NCI-H2227 (cell line): ENCODE results near the gene RTKN2.
"Not testable (repeated sequence)": the region's sequence is repeated elsewhere in the genome, so short reads cannot be mapped to it uniquely, and the experiment has no call there.

Experiments
- DNase-seq: peaks from one replicate; lab custom pipeline; 2025; ENCODE audit not compliant: unreplicated experiment; lab: John Stamatoyannopoulos, UW

RTKN2 gene

GRCh38 chr10:62259998-62260397, 8.6 kb downstream of the RTKN2 start:
- no peak for DNase-seq

DNA sequence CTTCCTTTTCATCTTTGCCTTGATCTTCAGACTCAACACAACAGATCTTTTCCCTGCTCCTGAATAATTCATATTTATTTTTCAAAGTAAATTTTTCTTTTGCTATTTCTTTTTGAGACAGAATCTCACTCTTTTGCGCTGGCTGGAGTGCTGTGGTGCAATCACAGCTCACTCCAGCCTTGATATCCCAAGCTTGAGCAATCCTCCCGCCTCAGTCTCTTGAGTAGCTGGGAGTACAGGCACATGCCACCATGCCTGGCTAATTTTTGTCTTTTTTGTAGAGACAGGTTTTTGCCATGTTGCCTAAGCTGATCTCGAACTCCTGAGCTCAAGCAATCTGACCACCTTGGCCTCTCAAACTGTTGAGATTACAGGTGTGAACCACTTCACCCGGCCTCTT, 9.2 kb downstream of the RTKN2 start:
- no peak for DNase-seq

GRCh38 chr10:62258926-62259325, 9.7 kb downstream of the RTKN2 start:
- no peak for DNase-seq

DNA sequence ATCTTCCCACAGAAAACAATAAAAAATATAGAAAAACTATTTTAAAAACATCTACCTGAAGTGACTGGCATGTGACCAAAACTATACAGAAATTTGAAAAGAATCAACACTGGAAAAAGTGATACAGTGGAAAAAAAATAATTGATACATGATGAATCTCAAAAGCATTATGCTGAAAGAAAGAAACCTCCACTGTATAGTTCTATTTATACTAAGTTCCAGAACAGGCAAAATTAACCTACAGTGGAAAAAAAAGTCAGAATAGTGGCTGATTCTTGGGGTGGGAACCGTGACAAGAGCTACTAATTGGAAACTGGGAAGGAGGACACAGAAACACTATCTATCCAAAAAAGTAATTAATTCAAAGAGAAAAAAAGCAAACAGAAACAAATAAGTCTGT, 14.9 kb downstream of the RTKN2 start:
- DNase-seq: no peak

- no peak for DNase-seq
These were observed 16.6 kb downstream of the RTKN2 start for GRCh38 chr10:62252051-62252450.

DNA sequence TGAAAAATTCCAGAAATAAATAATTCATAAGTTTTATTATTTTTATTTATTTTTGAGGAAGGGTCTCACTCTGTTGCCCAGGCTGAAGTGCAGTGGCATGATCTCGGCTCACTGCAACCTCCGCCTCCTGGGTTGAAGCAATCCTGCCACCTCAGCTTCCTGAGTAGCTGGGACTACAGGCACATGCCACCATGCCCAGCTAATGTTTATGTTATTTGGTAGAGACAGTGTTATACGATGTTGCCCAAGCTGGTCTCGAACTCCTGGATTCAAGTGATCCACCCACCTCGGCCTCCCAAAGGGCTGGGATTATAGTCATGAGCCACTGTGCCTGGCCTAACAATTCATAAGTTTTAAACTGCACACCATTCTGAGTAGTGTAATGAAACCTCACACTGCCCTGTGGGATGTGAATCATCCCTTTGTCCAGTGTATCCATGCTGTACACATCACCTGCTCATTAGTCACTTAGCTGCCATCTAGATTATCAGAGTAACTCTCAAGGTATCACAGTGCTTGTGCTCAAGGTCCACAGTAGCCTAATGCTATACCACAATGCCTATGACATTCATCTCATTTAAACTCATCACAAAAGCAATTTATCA, 17.9 kb downstream of the RTKN2 start:
- no peak for DNase-seq

GRCh38 chr10:62249957-62250356, 18.7 kb downstream of the RTKN2 start:
- DNase-seq: no peak

GRCh38 chr10:62248465-62248864, 20.2 kb downstream of the RTKN2 start:
- no peak for DNase-seq

DNA sequence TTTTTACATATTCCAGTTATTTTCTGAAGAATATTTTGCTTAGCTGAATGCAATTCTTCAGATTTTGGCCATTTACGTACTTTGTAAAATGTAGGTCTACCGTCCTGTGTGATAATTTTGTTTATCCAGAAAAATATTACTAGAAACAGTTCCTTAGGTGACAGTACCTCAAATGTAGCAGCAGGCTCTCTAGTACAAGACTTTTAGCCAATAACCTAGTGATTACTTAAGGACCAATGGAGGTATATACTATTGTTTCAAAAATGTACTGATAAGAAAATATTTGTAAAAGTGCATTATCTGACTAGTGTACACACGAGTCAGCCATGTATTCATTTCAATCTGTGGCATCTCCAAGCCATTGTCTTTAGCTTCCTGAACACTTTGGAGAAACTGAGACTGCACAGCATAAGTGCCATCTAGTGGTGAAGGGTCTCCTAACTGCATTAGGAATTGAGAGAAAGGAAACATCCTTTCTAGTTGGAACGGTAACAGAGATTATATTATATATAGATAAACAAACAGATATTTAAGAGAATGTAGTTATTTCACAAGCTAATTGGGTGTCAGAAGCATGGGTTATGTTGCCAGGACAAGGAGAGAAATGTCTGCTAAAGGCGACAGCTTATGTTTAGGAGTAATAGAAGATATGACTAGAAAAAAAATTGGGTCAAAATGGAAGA, 23.7 kb downstream of the RTKN2 start:
- peak; percentile 42 for DNase-seq

DNA sequence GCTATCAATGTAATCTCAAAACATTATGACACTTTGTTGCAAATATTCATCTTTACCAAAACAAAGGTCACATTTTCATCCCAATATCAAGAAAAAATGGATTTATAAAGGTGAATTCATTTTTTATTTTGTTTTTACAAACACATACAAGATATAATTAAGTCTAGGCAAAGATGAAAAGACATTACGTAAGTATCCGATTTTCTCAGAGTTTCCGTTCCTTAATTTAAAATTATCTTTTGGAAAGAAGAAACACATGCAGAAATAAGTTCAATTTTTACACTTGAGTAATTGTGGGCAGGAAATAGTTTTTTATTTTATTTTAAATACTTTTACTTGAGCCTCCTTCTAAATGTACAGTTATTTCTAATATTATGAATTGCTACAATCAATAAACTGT, 24.6 kb downstream of the RTKN2 start:
- no peak for DNase-seq

DNA sequence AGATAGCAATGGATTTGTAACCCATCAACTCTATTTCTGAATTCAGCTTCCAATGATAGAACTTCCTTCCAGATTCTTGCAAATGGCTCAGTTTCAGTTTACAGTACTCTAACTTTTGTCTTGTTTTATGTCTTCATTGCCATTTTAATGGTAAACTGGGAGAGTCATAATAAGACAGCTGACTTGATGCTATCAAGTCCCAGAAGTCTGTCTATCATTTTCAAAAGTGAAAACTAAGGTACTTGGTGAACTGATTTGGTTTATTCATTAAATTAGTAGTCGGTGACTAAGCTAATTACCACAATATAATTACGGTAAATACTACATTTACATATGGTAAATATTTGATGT, 25.0 kb downstream of the RTKN2 start:
- no peak for DNase-seq

DNA sequence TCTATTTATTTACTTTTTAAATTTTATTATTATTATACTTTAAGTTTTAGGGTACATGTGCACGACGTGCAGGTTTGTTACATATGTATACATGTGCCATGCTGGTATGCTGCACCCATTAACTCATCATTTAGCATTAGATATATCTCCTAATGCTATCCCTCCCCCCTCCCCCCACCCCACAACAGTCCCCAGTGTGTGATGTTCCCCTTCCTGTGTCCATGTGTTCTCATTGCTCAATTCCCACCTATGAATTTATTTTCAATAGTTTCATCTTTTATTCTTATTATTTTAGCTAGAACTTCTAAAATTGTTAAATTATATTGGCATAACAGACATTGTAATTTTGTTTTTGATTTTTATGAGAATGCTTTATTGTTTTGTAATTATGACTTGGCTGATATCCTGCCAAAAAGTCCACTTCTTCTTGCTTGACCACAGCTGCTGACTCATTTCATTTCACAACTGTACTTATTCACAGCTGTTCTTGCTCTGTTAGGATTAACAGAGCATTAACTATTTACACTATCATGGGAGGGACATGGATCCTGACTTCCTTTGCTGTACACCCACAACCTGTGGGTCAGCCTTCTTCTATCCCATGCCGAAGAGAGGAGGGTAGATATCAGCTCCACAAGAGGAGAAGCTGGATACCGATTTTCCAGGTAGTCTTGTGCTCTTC, 25.5 kb downstream of the RTKN2 start:
- not testable (repeated sequence) for DNase-seq

DNA sequence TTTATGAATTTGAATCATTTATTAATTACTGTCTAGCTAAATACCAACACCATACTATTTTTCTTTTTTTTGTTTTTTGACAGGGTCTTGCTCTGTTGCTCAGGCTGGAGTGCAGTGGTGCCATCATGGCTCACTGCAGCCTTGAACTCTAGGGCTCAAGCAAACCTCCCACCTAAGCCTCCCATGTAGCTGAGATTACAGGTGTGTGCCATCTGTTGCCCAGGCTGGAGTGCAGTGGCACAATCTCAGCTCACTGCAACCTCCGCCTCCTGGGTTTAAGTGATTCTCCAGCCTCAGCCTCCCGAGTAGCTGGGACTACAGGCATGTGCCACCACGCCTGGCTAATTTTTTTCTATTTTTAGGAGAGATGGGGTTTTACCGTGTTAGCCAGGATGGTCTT, 27.1 kb downstream of the RTKN2 start:
- DNase-seq: not testable (repeated sequence)

- no peak for DNase-seq
These were observed 28.6 kb downstream of the RTKN2 start for GRCh38 chr10:62239994-62240393.

- DNase-seq: no peak
These were observed 29.8 kb downstream of the RTKN2 start for GRCh38 chr10:62238880-62239279.

DNA sequence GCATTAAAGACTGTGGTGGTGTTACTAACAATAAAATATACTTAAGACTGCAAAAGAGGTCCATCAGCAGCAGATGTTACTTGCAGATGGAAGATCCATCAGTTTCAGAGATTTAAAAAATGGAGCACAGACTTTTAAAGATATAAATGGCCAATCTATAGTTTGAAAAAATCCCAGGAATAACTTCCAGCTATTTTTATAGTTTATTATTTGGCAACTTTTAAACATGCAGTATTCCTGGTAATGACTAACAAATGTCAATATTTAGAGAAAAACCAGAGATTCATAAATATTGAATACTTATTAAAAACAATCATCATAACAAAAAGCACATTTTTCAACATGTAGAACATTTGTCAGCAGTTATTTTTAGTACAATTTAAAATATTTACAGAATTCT, 30.7 kb downstream of the RTKN2 start:
- DNase-seq: no peak

DNA sequence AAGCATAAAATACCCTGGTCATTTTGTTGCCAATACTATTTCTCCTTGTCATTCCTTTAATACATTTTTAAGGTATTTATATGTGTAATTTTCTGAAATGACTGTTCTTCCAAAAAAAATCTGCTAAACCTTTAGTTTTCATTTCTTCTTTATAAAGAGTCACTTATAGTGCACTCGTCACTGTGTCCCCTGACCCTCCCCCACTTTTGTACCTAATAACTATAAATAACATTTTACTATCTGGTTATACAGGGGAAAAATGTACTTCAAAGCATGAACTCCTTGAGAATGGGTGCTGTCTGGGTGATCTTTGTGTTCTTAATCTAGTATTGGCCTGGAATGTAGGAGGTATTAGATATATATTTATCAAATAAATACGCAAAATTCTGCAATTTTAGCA, 31.1 kb downstream of the RTKN2 start:
- DNase-seq: no peak

DNA sequence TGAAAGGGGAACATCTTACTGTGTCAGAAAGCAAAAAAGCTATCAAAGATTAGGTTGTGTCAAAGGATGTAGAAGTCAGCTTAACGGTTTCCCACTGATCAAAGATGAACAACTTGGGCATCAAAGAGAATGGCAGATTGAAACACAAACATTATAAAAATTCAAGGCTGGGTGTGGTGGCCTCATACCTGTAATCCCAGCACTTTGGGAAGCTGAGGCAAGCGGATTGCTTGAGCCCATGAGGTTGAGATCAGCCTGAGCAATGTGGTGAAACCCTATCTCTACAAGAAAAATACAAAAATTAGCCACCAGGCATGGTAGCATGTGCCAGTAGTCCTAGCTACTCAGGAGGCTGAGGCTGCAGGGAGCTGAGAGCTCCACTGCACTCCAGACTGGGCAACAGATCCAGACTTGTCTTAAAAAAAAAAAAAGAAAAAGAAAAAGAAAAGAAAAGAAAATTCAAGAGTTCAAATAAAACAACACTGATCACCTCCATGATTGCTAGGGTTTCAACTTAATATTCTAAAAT, 34.5 kb downstream of the RTKN2 start:
- no peak for DNase-seq

DNA sequence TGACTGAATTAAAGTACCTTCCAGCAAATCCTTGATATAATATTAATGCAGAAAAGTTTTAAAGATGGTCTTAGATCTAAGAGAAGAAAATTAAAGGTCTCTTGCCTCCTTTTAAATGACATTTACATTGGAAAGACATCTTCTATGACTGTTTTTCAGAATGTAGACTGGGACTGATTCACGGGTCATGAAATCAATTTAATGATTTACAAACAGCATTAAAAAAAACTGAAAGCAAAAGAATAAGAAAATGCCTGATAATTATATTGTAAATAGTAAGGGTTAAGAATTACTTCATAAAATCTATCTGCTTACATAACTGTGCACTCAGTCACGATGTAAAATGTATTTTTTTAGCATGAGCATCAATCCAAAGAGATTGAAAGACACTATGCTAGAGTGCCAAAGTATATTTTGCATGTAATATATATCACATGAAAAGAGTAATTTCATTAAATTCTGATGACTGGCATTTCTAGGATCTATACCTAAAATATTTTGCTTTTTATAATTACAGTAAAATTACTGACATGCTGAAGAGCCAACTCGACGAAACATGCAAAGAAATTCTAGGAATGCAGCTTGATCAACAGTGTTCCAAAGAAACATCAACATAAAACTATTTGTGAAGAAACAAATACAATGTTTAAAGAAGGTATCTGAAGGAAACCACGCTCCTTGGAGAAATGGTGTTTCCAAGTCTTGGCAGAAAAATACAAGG, 35.1 kb downstream of the RTKN2 start:
- DNase-seq: no peak

DNA sequence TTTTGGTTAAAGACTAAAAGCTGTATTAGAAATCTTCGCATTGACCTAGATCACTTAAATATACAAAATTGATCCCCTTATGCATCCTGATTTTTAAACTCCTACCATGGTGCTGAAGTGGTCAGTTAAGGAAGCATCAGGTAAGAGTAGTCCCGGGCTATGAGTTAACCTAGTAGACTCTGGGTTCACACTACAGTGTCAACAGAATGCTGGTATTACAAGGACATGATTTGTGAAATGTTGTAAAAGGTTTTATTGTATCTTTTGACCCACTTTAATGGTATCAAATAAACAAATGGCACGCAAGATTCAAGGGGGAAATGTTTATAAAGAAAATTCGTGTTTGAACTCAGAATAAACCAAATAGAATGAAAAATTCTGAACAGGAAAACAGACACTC, 36.8 kb downstream of the RTKN2 start:
- DNase-seq: no peak

DNA sequence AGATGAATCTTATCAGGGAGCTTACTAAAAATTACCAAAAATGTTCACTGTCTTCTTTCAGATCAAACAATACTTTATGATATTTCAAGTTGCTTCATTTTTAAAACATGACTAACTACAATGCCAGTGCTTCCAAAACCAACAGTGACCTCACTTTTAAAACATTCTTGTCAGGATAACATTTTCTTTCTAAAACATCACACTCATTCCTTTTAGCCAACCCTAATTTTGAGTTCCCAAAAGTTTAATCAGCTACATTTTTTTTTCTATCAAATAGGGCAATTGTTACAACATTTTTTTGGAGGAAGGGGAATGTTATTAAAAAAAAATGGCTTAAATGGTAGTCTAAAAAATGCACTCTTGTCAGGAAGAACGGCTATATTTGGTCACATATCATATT, 37.3 kb downstream of the RTKN2 start:
- DNase-seq: no peak
